T-cell (primary cell): Measurements from ENCODE around the gene SAMD4A. TPM values are rescaled to one million over a fixed set of nuclear protein-coding genes. Genes with fewer than 3 reads are reported as not detected.

Source experiments
- ATAC-seq, 4 experiments: fragments of 200-7000 bp in 3 of 4; fragments of 150-1000 bp in 1 of 4; cut with Tn5 transposase; replicated peaks in 1 of 4; 1 replicate in 3 of 4; 2 replicates in 1 of 4; pipeline ENCODE4 v1.10.0; 2021; ENCODE audit warnings: moderate library complexity in 3 of 4, mild to moderate bottlenecking in 2 of 4, moderate number of reproducible peaks in 1 of 4
- CTCF ChIA-PET, 2 donors: fragments of 300-600 bp; sonication (Branson Sonifier 250); formaldehyde crosslinking; loops; one replicate each; lab custom pipeline; 2022; ENCODE audit warnings: antibody characterized with exemption in 2 of 2; lab: Charles Lee
- POLR2A ChIA-PET, 2 donors: fragments of 300-600 bp; sonication (Branson Sonifier 250); formaldehyde crosslinking; loops; one replicate each; lab custom pipeline; 2022; ENCODE audit warnings: antibody characterized with exemption in 2 of 2; lab: Charles Lee
- DNase-seq, 35 experiments: peaks; one replicate each; pipeline versions ENCODE4 v3.0.0 to v3.0.0-alpha.2; 2013 to 2023
- H3K27ac ChIP-seq: one replicate; pipeline ENCODE4 v1.5.1; 2013; ENCODE audit warnings: low read length
- H3K27me3 ChIP-seq, 2 experiments: replicated peaks in 1 of 2; 1 replicate in 1 of 2; 2 replicates in 1 of 2; pipeline versions ENCODE4 v1.6.1 to v1.7.0; 2013; ENCODE audit warnings: low read length in 1 of 2, mixed read lengths in 1 of 2; ENCODE audit not compliant: control insufficient read depth in 2 of 2, insufficient read depth in 2 of 2; ENCODE audit errors: extremely low read depth in 1 of 2
- H3K36me3 ChIP-seq, 2 donors: 1 replicate in 1 of 2; 2 replicates in 1 of 2; pipeline versions ENCODE4 v1.6.1 to v1.7.0; 2013; ENCODE audit warnings: low read length in 1 of 2; ENCODE audit not compliant: control insufficient read depth in 2 of 2, insufficient read depth in 1 of 2; ENCODE audit errors: extremely low read depth in 1 of 2
- H3K4me1 ChIP-seq, 2 experiments: 1 replicate in 1 of 2; 2 replicates in 1 of 2; pipeline versions ENCODE4 v1.6.1 to v1.7.0; 2013; ENCODE audit warnings: low read length in 2 of 2, mixed read lengths in 1 of 2; ENCODE audit not compliant: insufficient read depth in 2 of 2, control insufficient read depth in 1 of 2; ENCODE audit errors: extremely low read depth in 1 of 2
- H3K4me3 ChIP-seq, 2 donors: 1 replicate in 1 of 2; 2 replicates in 1 of 2; pipeline versions ENCODE4 v1.5.1 to v1.7.0; 2013; ENCODE audit warnings: mild to moderate bottlenecking in 2 of 2, low read length in 1 of 2, moderate library complexity in 1 of 2; ENCODE audit not compliant: control insufficient read depth in 1 of 2; ENCODE audit errors: extremely low read depth in 1 of 2
- H3K9me3 ChIP-seq: 2 replicates; pipeline ENCODE4 v1.7.0; 2013
- H3K27ac Mint-ChIP-seq, 2 donors: one replicate each; pipeline ENCODE4 v1.8.0; 2020 to 2021; ENCODE audit warnings: mild to moderate bottlenecking in 2 of 2, mixed read lengths in 2 of 2
- H3K27me3 Mint-ChIP-seq, 2 donors: one replicate each; pipeline ENCODE4 v1.8.0; 2021 to 2022; ENCODE audit warnings: mixed read lengths in 2 of 2
- H3K36me3 Mint-ChIP-seq: one replicate; pipeline ENCODE4 v1.8.0; 2021; ENCODE audit warnings: mixed read lengths
- H3K4me1 Mint-ChIP-seq, 3 donors: one replicate each; pipeline ENCODE4 v1.8.0; 2020 to 2022; ENCODE audit warnings: mixed read lengths in 3 of 3, mild to moderate bottlenecking in 1 of 3
- H3K4me3 Mint-ChIP-seq, 3 donors: one replicate each; pipeline ENCODE4 v1.8.0; 2020 to 2022; ENCODE audit warnings: mild to moderate bottlenecking in 3 of 3, mixed read lengths in 3 of 3, moderate library complexity in 3 of 3
- H3K9me3 Mint-ChIP-seq, 3 donors: one replicate each; pipeline ENCODE4 v1.8.0; 2020 to 2022; ENCODE audit warnings: mixed read lengths in 3 of 3
- WGBS: methylation state at CpG from one replicate; pipeline ENCODE4 v1.1.5; 2013; ENCODE audit warnings: missing lambda C conversion rate; ENCODE audit not compliant: insufficient coverage; 5-methylcytosine and 5-hydroxymethylcytosine counted together
- total RNA-seq, 35 experiments: library from RNA in 6 of 35; stranded (reverse) in 6 of 35; fragments of 120-200 nt in 1 of 35; gene quantifications; one replicate each; pipeline versions ENCODE4 v1.2.1 to v1.2.4 and lab custom pipeline; 2013 to 2026

SAMD4A gene
- total RNA-seq, 5 donors from 2014 or later (not counting 1 experiment from before 2014, with no cell fraction given), result 1.2 to 3.9 (median 1.3) TPM

DNA sequence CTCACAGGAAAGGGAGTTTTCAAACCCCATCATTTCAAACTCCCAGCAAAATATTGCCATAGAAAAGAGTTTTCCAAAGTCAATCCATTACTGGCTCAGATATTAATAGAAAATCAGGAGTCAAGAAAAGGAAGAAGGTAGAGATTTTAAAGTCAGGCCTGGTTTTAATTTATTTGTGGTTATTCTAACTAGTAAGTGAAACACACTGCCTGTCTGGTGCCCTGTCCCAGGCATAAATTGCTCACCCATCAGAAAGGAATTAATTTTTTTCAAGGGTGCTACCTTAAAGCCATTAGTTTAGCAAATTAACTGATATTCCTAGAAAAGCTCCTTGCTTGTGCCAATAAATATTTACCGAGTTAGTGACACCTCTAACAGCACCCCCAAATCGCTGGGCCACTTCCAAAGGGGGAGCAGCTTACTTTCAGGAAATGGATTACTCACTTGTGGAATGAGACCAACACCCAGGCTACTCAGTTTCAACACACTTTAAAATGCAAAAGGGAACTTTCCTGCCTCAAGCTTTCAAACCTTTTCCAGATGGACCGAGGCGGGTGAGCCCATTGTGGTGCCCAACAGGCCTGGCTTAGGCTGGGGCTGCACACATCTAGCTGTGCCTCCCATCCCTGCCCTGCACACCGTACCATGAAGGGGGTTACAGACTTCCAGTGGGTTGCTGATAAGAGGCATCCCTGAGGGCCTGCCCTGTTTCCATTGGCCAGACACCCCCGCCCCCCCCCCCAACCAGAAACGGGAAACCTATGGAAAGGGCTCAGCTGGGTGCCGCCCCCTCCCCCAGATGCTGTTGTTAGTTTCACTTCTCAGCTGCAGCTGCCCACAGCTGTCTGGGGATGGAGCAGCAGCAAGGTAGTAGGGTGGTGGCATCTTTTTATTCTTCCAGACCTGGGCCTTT is 117.2 kb downstream of the SAMD4A start:
- Histone ChIP-seq H3K27me3 (peaks cover 0 to 15% of the 10 kb centered on the region in 2 experiments), H3K36me3 (no peaks in the 10 kb centered on the region), H3K9me3 (no peaks in the 10 kb centered on the region), H3K4me3 (no peak overlapping the region), H3K4me1 (no peaks in the 10 kb centered on the region), H3K27ac (no peak overlapping the region)
- ATAC-seq (no peak), DNase-seq (no peak)
- peaks cover 0 to 2% (median 0%) of the 10 kb centered on the region in 3 donors for H3K4me1 Mint-ChIP-seq
- ChIA-PET POLR2A (no interaction called here), CTCF (interaction anchor here in 1 of 2 donors (0.6 to 1.0 kb wide), 3 partner anchors 34 to 214 kb away, joined by 3 to 6 read pairs (median 3); no protein-coding TSS in a partner anchor)
- H3K36me3 Mint-ChIP-seq, result no peaks in the 10 kb centered on the region
- WGBS, result 85% methylated on average over 4 of the region's 8 CpGs
- H3K9me3 Mint-ChIP-seq, result no peaks in the 10 kb centered on the region
- peaks cover 6% of the 10 kb centered on the region in 2 donors for H3K27me3 Mint-ChIP-seq
- H3K27ac Mint-ChIP-seq, result no peak overlapping the region
- no peak overlapping the region for H3K4me3 Mint-ChIP-seq

DNA sequence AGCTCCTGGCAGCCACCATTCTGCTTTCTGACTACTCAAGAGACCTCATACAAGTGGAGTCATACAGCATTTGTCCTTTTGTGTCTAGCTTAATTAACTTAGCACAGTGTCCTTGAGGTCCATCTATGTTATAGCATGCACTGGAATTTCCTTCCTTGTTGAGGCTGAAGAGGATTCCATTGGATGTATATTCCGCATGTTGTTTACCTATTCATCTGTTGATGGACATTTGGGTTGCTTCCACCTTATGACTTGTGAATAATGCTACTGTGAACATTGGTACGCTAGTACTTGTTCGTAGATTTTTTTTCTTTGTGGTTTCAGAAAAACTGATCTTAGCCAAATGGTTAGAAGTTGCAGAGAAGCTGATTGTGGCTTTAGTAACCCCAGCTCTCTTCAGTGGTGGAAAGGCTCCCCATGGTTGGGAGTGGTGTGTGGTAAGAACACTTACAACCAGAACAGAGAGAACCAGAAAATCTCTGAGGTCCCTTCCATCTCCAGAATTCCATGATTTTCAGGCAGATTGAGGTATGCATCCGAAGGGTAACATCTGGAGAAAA is 118.4 kb downstream of the SAMD4A start:
- H3K4me1 Mint-ChIP-seq, result peaks cover 0 to 2% (median 0%) of the 10 kb centered on the region in 3 donors
- DNase-seq (no peak), ATAC-seq (no peak)
- H3K4me3 Mint-ChIP-seq, result no peak overlapping the region
- Histone ChIP-seq H3K4me3 (no peak overlapping the region), H3K4me1 (no peaks in the 10 kb centered on the region), H3K27ac (no peak overlapping the region), H3K36me3 (no peaks in the 10 kb centered on the region), H3K9me3 (no peaks in the 10 kb centered on the region), H3K27me3 (peaks cover 0 to 20% of the 10 kb centered on the region in 2 experiments)
- no peak overlapping the region for H3K27ac Mint-ChIP-seq
- no peaks in the 10 kb centered on the region for H3K9me3 Mint-ChIP-seq
- CTCF ChIA-PET, result interaction anchor here in 1 of 2 donors (0.7 to 1.0 kb wide), 3 partner anchors 33 to 176 kb away, joined by 3 read pairs; partner anchors contain the start of gene CGRRF1
- peaks cover 3 to 6% of the 10 kb centered on the region in 2 donors for H3K27me3 Mint-ChIP-seq
- H3K36me3 Mint-ChIP-seq, result no peaks in the 10 kb centered on the region
- POLR2A ChIA-PET, result no interaction called here
- 47% methylated on average over 4 of the region's 4 CpGs for WGBS

DNA sequence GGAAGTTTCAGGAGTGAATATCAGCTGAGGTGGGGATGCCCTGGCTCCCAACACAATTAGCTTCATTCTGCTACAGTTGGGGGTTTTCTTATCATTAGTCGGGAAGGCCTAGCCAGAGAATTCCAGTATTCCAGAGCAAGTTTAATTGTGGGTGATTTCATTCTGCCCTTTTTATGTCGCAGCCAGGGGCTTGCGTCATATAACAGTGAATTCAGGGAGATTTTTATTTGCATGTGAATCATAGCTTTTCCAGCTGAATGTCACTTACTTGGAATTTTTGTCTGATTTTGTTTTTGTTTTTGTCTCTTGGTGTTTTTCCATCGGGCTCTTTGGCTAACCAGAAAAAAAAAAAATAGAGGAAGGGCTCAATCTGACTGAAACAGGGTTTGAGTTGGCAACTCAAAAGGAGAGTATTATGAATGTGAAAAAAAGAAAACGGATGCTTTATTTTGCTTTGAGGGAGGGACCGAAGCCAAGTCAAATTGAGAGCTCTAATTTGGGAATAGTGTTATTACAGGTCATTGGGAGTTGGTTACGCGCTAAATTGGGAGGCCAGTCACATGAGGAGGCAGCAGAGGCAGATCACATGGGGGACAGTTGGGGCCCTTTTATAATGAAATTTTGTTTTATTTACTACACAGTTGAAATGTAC is 119.4 kb downstream of the SAMD4A start:
- ATAC-seq, result no peak
- peaks cover 3 to 6% of the 10 kb centered on the region in 2 donors for H3K27me3 Mint-ChIP-seq

GRCh38 chr14:54686871-54687749 is 120.2 kb downstream of the SAMD4A start:
- Mint-ChIP-seq H3K4me3 (no peak overlapping the region), H3K4me1 (peaks cover 0 to 2% (median 0%) of the 10 kb centered on the region in 3 donors), H3K36me3 (no peaks in the 10 kb centered on the region), H3K27ac (no peak overlapping the region), H3K27me3 (peaks cover 3 to 6% of the 10 kb centered on the region in 2 donors), H3K9me3 (no peaks in the 10 kb centered on the region)
- DNase-seq, result no peak
- Histone ChIP-seq H3K27me3 (peaks cover 0 to 20% of the 10 kb centered on the region in 2 experiments), H3K9me3 (no peaks in the 10 kb centered on the region), H3K36me3 (no peaks in the 10 kb centered on the region), H3K27ac (no peak overlapping the region), H3K4me3 (no peak overlapping the region), H3K4me1 (no peaks in the 10 kb centered on the region)
- ChIA-PET CTCF (no interaction called here), POLR2A (interaction anchor here in 1 of 2 donors (0.6 to 0.7 kb wide), 2 partner anchors 108 to 148 kb away, joined by 3 to 4 read pairs; no protein-coding TSS in a partner anchor)
- no peak for ATAC-seq
- 90% methylated on average over 7 of the region's 8 CpGs for WGBS

More for the DNA sequence above, 119.4 kb downstream of the SAMD4A start:
- peaks cover 0 to 2% (median 0%) of the 10 kb centered on the region in 3 donors for H3K4me1 Mint-ChIP-seq
- Histone ChIP-seq H3K4me3 (no peak overlapping the region), H3K27me3 (peaks cover 0 to 20% of the 10 kb centered on the region in 2 experiments), H3K36me3 (no peaks in the 10 kb centered on the region), H3K27ac (no peak overlapping the region), H3K4me1 (no peaks in the 10 kb centered on the region), H3K9me3 (no peaks in the 10 kb centered on the region)
- no peak overlapping the region for H3K4me3 Mint-ChIP-seq
- no peaks in the 10 kb centered on the region for H3K9me3 Mint-ChIP-seq
- H3K27ac Mint-ChIP-seq, result no peak overlapping the region
- WGBS, result 88% methylated on average over 5 of the region's 8 CpGs
- ChIA-PET POLR2A (interaction anchor here in 1 of 2 donors (0.7 kb wide), 1 partner anchor 147 kb away, joined by 4 read pairs; no protein-coding TSS in a partner anchor), CTCF (no interaction called here)
- H3K36me3 Mint-ChIP-seq, result no peaks in the 10 kb centered on the region
- DNase-seq, result no peak

GRCh38 chr14:54687750-54688119 is 120.8 kb downstream of the SAMD4A start:
- no CpG with 5 or more reads among the region's 2 CpGs for WGBS
- Mint-ChIP-seq H3K4me3 (no peak overlapping the region), H3K27me3 (peaks cover 3 to 10% of the 10 kb centered on the region in 2 donors), H3K36me3 (no peaks in the 10 kb centered on the region), H3K27ac (no peak overlapping the region), H3K4me1 (peaks cover 0 to 2% (median 0%) of the 10 kb centered on the region in 3 donors), H3K9me3 (no peaks in the 10 kb centered on the region)
- Histone ChIP-seq H3K9me3 (no peaks in the 10 kb centered on the region), H3K4me3 (no peak overlapping the region), H3K27me3 (peaks cover 0 to 18% of the 10 kb centered on the region in 2 experiments), H3K4me1 (no peaks in the 10 kb centered on the region), H3K27ac (no peak overlapping the region), H3K36me3 (no peaks in the 10 kb centered on the region)
- CTCF ChIA-PET, result no interaction called here
- no peak for ATAC-seq
- DNase-seq, result no peak
- POLR2A ChIA-PET, result no interaction called here
